GM12878 (cell line): ENCODE measurements around the gene ZBTB32. TPM values are rescaled to one million over a fixed set of nuclear protein-coding genes. Genes with fewer than 3 reads are reported as not detected.

Experiments
- ATF3 ChIP-seq: IDR thresholded peaks from 2 replicates; pipeline ENCODE4 v1.6.1; 2011; ENCODE audit warnings: low read depth, mild to moderate bottlenecking, low read length, moderate library complexity, borderline replicate concordance; ENCODE audit errors: extremely low read depth
- BMI1 ChIP-seq: fragments of 450-650 bp; IDR thresholded peaks from 2 replicates; pipeline ENCODE4 v1.6.1; 2016; ENCODE audit warnings: mild to moderate bottlenecking, moderate library complexity, borderline replicate concordance
- CREB1 ChIP-seq: IDR thresholded peaks from 2 replicates; pipeline ENCODE4 v1.6.1; 2012; ENCODE audit warnings: low read depth, mild to moderate bottlenecking, inconsistent platforms
- E2F8 ChIP-seq: fragments of 450-650 bp; IDR thresholded peaks from 2 replicates; pipeline ENCODE4 v1.6.1; 2018; ENCODE audit warnings: mild to moderate bottlenecking, low read depth, moderate library complexity; ENCODE audit not compliant: partially characterized antibody
- HDGF ChIP-seq: fragments of 450-650 bp; IDR thresholded peaks from 2 replicates; pipeline ENCODE4 v1.6.1; 2016; ENCODE audit warnings: antibody characterized with exemption
- JUND ChIP-seq: IDR thresholded peaks from 2 replicates; pipeline ENCODE4 v1.6.1; 2012; ENCODE audit warnings: low read depth, mild to moderate bottlenecking, low read length, improper control_type of control experiment, moderate library complexity
- LARP7 ChIP-seq: fragments of 450-650 bp; IDR thresholded peaks from 2 replicates; pipeline ENCODE4 v1.6.1; 2017; ENCODE audit warnings: mild to moderate bottlenecking
- MEF2A ChIP-seq: IDR thresholded peaks from 2 replicates; pipeline ENCODE4 v1.6.1; 2011; ENCODE audit warnings: low read depth, mild to moderate bottlenecking, low read length, moderate library complexity; ENCODE audit not compliant: insufficient read depth
- NR2F1 ChIP-seq: fragments of 450-650 bp; conservative IDR thresholded peaks from 2 replicates; pipeline ENCODE4 v1.6.1; 2017; ENCODE audit warnings: mild to moderate bottlenecking
- NRF1 ChIP-seq: conservative IDR thresholded peaks from 2 replicates; pipeline ENCODE4 v1.6.1; 2011; ENCODE audit warnings: mild to moderate bottlenecking, low read depth, low read length, improper control_type of control experiment
- PBX3 ChIP-seq: IDR thresholded peaks from 2 replicates; pipeline ENCODE4 v1.6.1; 2011; ENCODE audit warnings: mild to moderate bottlenecking, low read depth, low read length, moderate library complexity; ENCODE audit not compliant: insufficient replicate concordance
- REST ChIP-seq: IDR thresholded peaks from 2 replicates; pipeline ENCODE4 v1.6.1; 2012; ENCODE audit warnings: mild to moderate bottlenecking, low read depth, low read length
- SIX5 ChIP-seq: IDR thresholded peaks from 2 replicates; pipeline ENCODE4 v1.6.1; 2011; ENCODE audit warnings: mild to moderate bottlenecking, low read depth, low read length, moderate library complexity; ENCODE audit not compliant: severe bottlenecking
- SMAD1 ChIP-seq: fragments of 450-650 bp; IDR thresholded peaks from 2 replicates; pipeline ENCODE4 v1.6.1; 2018; ENCODE audit warnings: mild to moderate bottlenecking, low read depth; ENCODE audit not compliant: partially characterized antibody
- SMARCA5 ChIP-seq: fragments of 450-650 bp; IDR thresholded peaks from 2 replicates; pipeline ENCODE4 v1.6.1; 2017; ENCODE audit warnings: mild to moderate bottlenecking
- TCF3 ChIP-seq: IDR thresholded peaks from 2 replicates; pipeline ENCODE4 v1.6.1; 2012; ENCODE audit warnings: low read depth, mild to moderate bottlenecking, low read length, borderline replicate concordance; ENCODE audit not compliant: insufficient read depth
- ZBED1 ChIP-seq: IDR thresholded peaks from 2 replicates; pipeline ENCODE4 v1.6.1; 2016; ENCODE audit warnings: borderline replicate concordance
- ZNF217 ChIP-seq: fragments of 450-650 bp; IDR thresholded peaks from 2 replicates; pipeline ENCODE4 v1.6.1; 2017; ENCODE audit warnings: antibody characterized with exemption, mild to moderate bottlenecking
- ZNF274 ChIP-seq: IDR thresholded peaks from one replicate; pipeline ENCODE4 v1.8.0; 2011; ENCODE audit not compliant: insufficient read length, insufficient read depth
- ZNF622 ChIP-seq: fragments of 450-650 bp; IDR thresholded peaks from 2 replicates; pipeline ENCODE4 v1.6.1; 2017; ENCODE audit warnings: mild to moderate bottlenecking, inconsistent platforms
- polyA plus RNA-seq, 11 experiments: library from polyadenylated mRNA; depleted of rRNA in 4 of 11; unstranded in 6 of 11; stranded (reverse) in 5 of 11; fragments of >200 nt; fragmentation: Nextera tagmentation in 4 of 11; fragmentation: Illumina TruSeq in 1 of 11; extraction: Ambion mirVana in 4 of 11; extraction: Trizol in 1 of 11; gene quantifications; 1 replicate in 1 of 11; 2 replicates in 10 of 11; pipeline versions ENCODE4 v1.2.1 to v1.2.3, GENCODE V29; 2011 to 2016; ENCODE audit warnings: inconsistent platforms in 2 of 11, missing spikeins in 2 of 11, low read depth in 1 of 11
- total RNA-seq, 4 experiments: library from RNA; depleted of rRNA in 3 of 4; stranded (reverse); fragments of >200 nt in 3 of 4; fragmentation: Illumina TruSeq in 1 of 4; extraction: Trizol in 1 of 4; gene quantifications; 2 replicates each; pipeline versions ENCODE4 v1.2.1 to v1.2.3, GENCODE V29; 2013 to 2021

The ZBTB32 gene
- total and polyA plus RNA-seq, 10 of the 15 experiments (the other 5 are each of a cell fraction or from before 2014, with no cell fraction given), result 1.0 to 46.7 (median 16.0) TPM

- TF ChIP-seq E2F8 (peak; percentile 20), SIX5 (peak; percentile 84), HDGF (peak; percentile 72), BMI1 (peak; percentile 100), TCF3 (no peak), ZNF217 (no peak), LARP7 (peak; percentile 94), PBX3 (peak; percentile 97), ZNF274 (no peak), ZBED1 (no peak), REST (no peak), JUND (no peak), SMAD1 (peak; percentile 25), ATF3 (no peak), ZNF622 (no peak), NR2F1 (no peak), CREB1 (peak; percentile 60), NRF1 (peak; percentile 30; the same call in 1 of the 2 replicates), SMARCA5 (no peak), MEF2A (no peak)
These were observed 53.6 kb downstream of the ZBTB32 start, which contains the start of gene PROSER3 (continued) for GRCh38 chr19:35757749-35758608.
